ENCODE measurements around the gene ERCC6L2. TPM values are rescaled to one million over a fixed set of nuclear protein-coding genes. Genes with fewer than 3 reads are reported as not detected.

The ERCC6L2 gene
- total RNA-seq, 1 donor from 2014 or later: 52.3 TPM

GRCh38 chr9:95854386-95855020 is 21.0 kb upstream of the ERCC6L2 start:
- Mint-ChIP-seq H3K36me3 (ENCODE audit: low read depth) (peaks cover 8% of the 10 kb centered on the region), H3K27ac (no peak overlapping the region), H3K9me3 (no peaks in the 10 kb centered on the region), H3K27me3 (no peaks in the 10 kb centered on the region), H3K4me3 (no peak overlapping the region), H3K4me1 (peaks cover 47% of the 10 kb centered on the region)
- TF ChIP-seq, protein P1, sequence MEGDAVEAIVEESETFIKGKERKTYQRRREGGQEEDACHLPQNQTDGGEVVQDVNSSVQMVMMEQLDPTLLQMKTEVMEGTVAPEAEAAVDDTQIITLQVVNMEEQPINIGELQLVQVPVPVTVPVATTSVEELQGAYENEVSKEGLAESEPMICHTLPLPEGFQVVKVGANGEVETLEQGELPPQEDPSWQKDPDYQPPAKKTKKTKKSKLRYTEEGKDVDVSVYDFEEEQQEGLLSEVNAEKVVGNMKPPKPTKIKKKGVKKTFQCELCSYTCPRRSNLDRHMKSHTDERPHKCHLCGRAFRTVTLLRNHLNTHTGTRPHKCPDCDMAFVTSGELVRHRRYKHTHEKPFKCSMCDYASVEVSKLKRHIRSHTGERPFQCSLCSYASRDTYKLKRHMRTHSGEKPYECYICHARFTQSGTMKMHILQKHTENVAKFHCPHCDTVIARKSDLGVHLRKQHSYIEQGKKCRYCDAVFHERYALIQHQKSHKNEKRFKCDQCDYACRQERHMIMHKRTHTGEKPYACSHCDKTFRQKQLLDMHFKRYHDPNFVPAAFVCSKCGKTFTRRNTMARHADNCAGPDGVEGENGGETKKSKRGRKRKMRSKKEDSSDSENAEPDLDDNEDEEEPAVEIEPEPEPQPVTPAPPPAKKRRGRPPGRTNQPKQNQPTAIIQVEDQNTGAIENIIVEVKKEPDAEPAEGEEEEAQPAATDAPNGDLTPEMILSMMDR (IDR thresholded peaks at IDR 0.05): no peak
- no peak for ATAC-seq (ENCODE audit: low read depth)
- intact Hi-C loops (cut with micrococcal nuclease): no loop called here
- POLR2A ChIA-PET: interaction anchor here (1.5 to 3.5 kb wide), 2 partner anchors 20 to 21 kb away, joined by 5 to 30 read pairs; partner anchors contain the start of gene ERCC6L2
- DNase-seq: no peak
- CTCF ChIA-PET: no interaction called here

- no peaks in the 10 kb centered on the region for H3K9me3 Mint-ChIP-seq
- POLR2A ChIA-PET: interaction anchor here (1.5 kb wide), 1 partner anchor 19 kb away, joined by 5 read pairs; the partner anchor contains the start of gene ERCC6L2
- no peak for DNase-seq
- no peak overlapping the region for H3K27ac Mint-ChIP-seq
- TF ChIP-seq, protein P1 (IDR thresholded peaks at IDR 0.05): no peak
- peaks cover 3% of the 10 kb centered on the region for H3K36me3 Mint-ChIP-seq (ENCODE audit: low read depth)
- ATAC-seq (ENCODE audit: low read depth): no peak
- no peak overlapping the region for H3K4me3 Mint-ChIP-seq
- CTCF ChIA-PET: no interaction called here
- peaks cover 50% of the 10 kb centered on the region for H3K4me1 Mint-ChIP-seq
- no peaks in the 10 kb centered on the region for H3K27me3 Mint-ChIP-seq
- intact Hi-C loops (cut with micrococcal nuclease): no loop called here
Observed at GRCh38 chr9:95855961-95856360, 19.5 kb upstream of the ERCC6L2 start.

GRCh38 chr9:95857124-95857523 is 18.4 kb upstream of the ERCC6L2 start:
- ChIA-PET POLR2A (interaction anchor here (1.8 kb wide), 1 partner anchor 18 kb away, joined by 23 read pairs; the partner anchor contains the start of gene ERCC6L2), CTCF (no interaction called here)
- intact Hi-C loops (cut with micrococcal nuclease): no loop called here
- TF ChIP-seq, protein P1 (IDR thresholded peaks at IDR 0.05): no peak
- DNase-seq: no peak
- no peak for ATAC-seq (ENCODE audit: low read depth)
- Mint-ChIP-seq H3K4me1 (peaks cover 46% of the 10 kb centered on the region), H3K9me3 (peaks cover 4% of the 10 kb centered on the region), H3K27me3 (no peaks in the 10 kb centered on the region), H3K36me3 (ENCODE audit: low read depth) (peaks cover 5% of the 10 kb centered on the region), H3K27ac (no peak overlapping the region), H3K4me3 (no peak overlapping the region)

DNA sequence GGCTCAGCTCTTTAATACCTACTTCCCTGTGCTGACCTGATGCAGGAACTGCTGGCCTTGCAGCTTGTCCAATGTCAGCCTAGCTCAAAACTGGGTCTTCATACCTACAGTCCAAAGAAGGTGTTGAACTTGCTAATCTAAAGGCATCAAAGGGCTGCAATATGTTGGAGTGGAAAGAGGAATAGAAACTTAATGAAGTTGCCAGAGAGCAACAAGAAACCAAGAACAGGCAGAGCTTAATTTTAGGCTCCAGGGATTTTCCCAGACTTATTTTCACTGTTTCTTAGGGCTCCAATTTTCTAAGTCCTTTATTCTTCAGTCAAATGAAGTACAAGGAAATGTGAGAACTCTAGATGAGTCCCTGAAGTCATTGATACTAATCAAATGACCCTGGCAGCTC is 17.6 kb upstream of the ERCC6L2 start:
- Mint-ChIP-seq H3K9me3 (peaks cover 9% of the 10 kb centered on the region), H3K27ac (peak overlapping the region; percentile 77), H3K4me1 (peaks cover 39% of the 10 kb centered on the region), H3K27me3 (no peaks in the 10 kb centered on the region), H3K36me3 (ENCODE audit: low read depth) (peaks cover 10% of the 10 kb centered on the region), H3K4me3 (peak overlapping the region; percentile 51)
- intact Hi-C loops (cut with micrococcal nuclease): loop anchor here (1.0 kb wide), 1 partner anchor 17 kb away; the partner anchor contains the start of gene ERCC6L2
- ATAC-seq (ENCODE audit: low read depth) (peak; percentile 72), DNase-seq (no peak)
- TF ChIP-seq, protein P1 (IDR thresholded peaks at IDR 0.05): no peak
- ChIA-PET POLR2A (interaction anchor here (0.7 to 1.8 kb wide), 3 partner anchors 13 to 18 kb away, joined by 3 to 23 read pairs (median 4); partner anchors contain the start of gene ERCC6L2), CTCF (no interaction called here)

GRCh38 chr9:95862343-95862742 is 13.1 kb upstream of the ERCC6L2 start:
- CTCF ChIA-PET: no interaction called here
- POLR2A ChIA-PET: interaction anchor here (0.6 kb wide), 1 partner anchor 111 kb away, joined by 4 read pairs; no protein-coding TSS in a partner anchor
- peaks cover 16% of the 10 kb centered on the region for H3K9me3 Mint-ChIP-seq

More at GRCh38 chr9:95862343-95862742, 13.1 kb upstream of the ERCC6L2 start:
- Mint-ChIP-seq H3K4me3 (no peak overlapping the region), H3K27ac (no peak overlapping the region), H3K36me3 (ENCODE audit: low read depth) (peaks cover 20% of the 10 kb centered on the region), H3K27me3 (no peaks in the 10 kb centered on the region), H3K4me1 (peaks cover 24% of the 10 kb centered on the region)
- ATAC-seq (ENCODE audit: low read depth) (no peak), DNase-seq (no peak)
- intact Hi-C loops (cut with micrococcal nuclease): no loop called here
- TF ChIP-seq, protein P1 (IDR thresholded peaks at IDR 0.05): no peak

All from activated B cell treated with CpG ODN at 0.5 μM for 24 hours (primary cell).